GM19438 (cell line): ENCODE measurements around the gene SGF29.
"Not testable (repeated sequence)": the region's sequence is repeated elsewhere in the genome, so short reads cannot be mapped to it uniquely, and the experiment has no call there.

Source experiments
- ATAC-seq: cut with Tn5 transposase; IDR thresholded peaks from one replicate; pipeline ENCODE4 v1.9.1; 2021; ENCODE audit warnings: low read depth; ENCODE audit not compliant: unreplicated experiment

The SGF29 gene

GRCh38 chr16:28553776-28554633 is at the start of gene SGF29:
Gene SGF29 (plus strand): TSS chr16:28553920. CDS start chr16:28581070, 27,150 bp downstream.
- peak; percentile 75 for ATAC-seq

- no peak for ATAC-seq
Observed at GRCh38 chr16:28504707-28505404, 48.9 kb upstream of the SGF29 start.

- no peak for ATAC-seq
Observed at GRCh38 chr16:28505489-28506137, 48.1 kb upstream of the SGF29 start.

- no peak for ATAC-seq
Observed at GRCh38 chr16:28511031-28511430, 42.7 kb upstream of the SGF29 start.

- no peak for ATAC-seq
Observed at GRCh38 chr16:28511801-28512789, 41.6 kb upstream of the SGF29 start.

GRCh38 chr16:28513484-28514181 is 40.1 kb upstream of the SGF29 start:
- ATAC-seq: no peak

- no peak for ATAC-seq
Observed at GRCh38 chr16:28514246-28514645, 39.5 kb upstream of the SGF29 start.

- no peak for ATAC-seq
Observed at GRCh38 chr16:28520672-28521071, 33.0 kb upstream of the SGF29 start.

GRCh38 chr16:28521436-28521835 is 32.3 kb upstream of the SGF29 start:
- ATAC-seq: no peak

- ATAC-seq: no peak
Observed at GRCh38 chr16:28522792-28523191, 30.9 kb upstream of the SGF29 start.

- ATAC-seq: no peak
Observed at GRCh38 chr16:28524681-28525171, 29.0 kb upstream of the SGF29 start.

GRCh38 chr16:28526201-28527099 is 27.3 kb upstream of the SGF29 start:
- no peak for ATAC-seq

- not testable (repeated sequence) for ATAC-seq
Observed at GRCh38 chr16:28527100-28527785, 26.5 kb upstream of the SGF29 start.

- ATAC-seq: no peak
Observed at GRCh38 chr16:28527985-28528384, 25.7 kb upstream of the SGF29 start.

- no peak for ATAC-seq
Observed at GRCh38 chr16:28528463-28528867, 25.3 kb upstream of the SGF29 start.

- no peak for ATAC-seq
Observed at GRCh38 chr16:28529124-28529523, 24.6 kb upstream of the SGF29 start.

- no peak for ATAC-seq
Observed at GRCh38 chr16:28531777-28532744, 21.7 kb upstream of the SGF29 start.
